Medulla oblongata (tissue), 1 donor: ENCODE data around the gene SIX5.
"Not testable (repeated sequence)": the region's sequence is repeated elsewhere in the genome, so short reads cannot be mapped to it uniquely, and the experiment has no call there.

Source experiments
- DNase-seq: peaks from one replicate; pipeline ENCODE4 v3.0.0-alpha.2; 2015; ENCODE audit errors: extremely low spot score

Gene SIX5

GRCh38 chr19:45754323-45754722 lies 14.7 kb downstream of the SIX5 start:
- no peak for DNase-seq

- no peak for DNase-seq
These were observed 15.5 kb downstream of the SIX5 start for GRCh38 chr19:45753548-45753947.

GRCh38 chr19:45752639-45753038 lies 16.4 kb downstream of the SIX5 start:
- DNase-seq: no peak

GRCh38 chr19:45751483-45751882 lies 17.6 kb downstream of the SIX5 start:
- DNase-seq: not testable (repeated sequence)

- DNase-seq: no peak
These were observed 21.5 kb downstream of the SIX5 start for GRCh38 chr19:45747513-45747912.

GRCh38 chr19:45746866-45747265 lies 22.2 kb downstream of the SIX5 start:
- no peak for DNase-seq

GRCh38 chr19:45745606-45746005 lies 23.4 kb downstream of the SIX5 start:
- DNase-seq: no peak

- no peak for DNase-seq
These were observed 26.1 kb downstream of the SIX5 start for GRCh38 chr19:45742969-45743368.

- no peak for DNase-seq
These were observed 29.3 kb downstream of the SIX5 start for GRCh38 chr19:45739498-45740439.

- DNase-seq: no peak
These were observed 35.8 kb downstream of the SIX5 start, which contains the start of gene MEIOSIN for GRCh38 chr19:45733160-45733810. Gene MEIOSIN, plus strand, starts transcription at chr19:45733439. Its CDS starts 1,938 bp downstream, at chr19:45735377.

- DNase-seq: peak; percentile 99
These were observed 38.4 kb downstream of the SIX5 start, which contains the start of gene FBXO46 for GRCh38 chr19:45730368-45731288. Gene FBXO46, minus strand, starts transcription at chr19:45730896. Its CDS starts 17,401 bp downstream, at chr19:45713495.

GRCh38 chr19:45729800-45730290 lies 39.2 kb downstream of the SIX5 start:
- no peak for DNase-seq

- DNase-seq: not testable (repeated sequence)
These were observed 40.4 kb downstream of the SIX5 start for GRCh38 chr19:45728683-45729082.

- DNase-seq: not testable (repeated sequence)
These were observed 49.0 kb downstream of the SIX5 start for GRCh38 chr19:45720065-45720464.

- DNase-seq: peak; percentile 18
These were observed 50.9 kb downstream of the SIX5 start for GRCh38 chr19:45717983-45718650.

- DNase-seq: peak; percentile 99
These were observed 51.7 kb downstream of the SIX5 start for GRCh38 chr19:45717131-45717982.

- no peak for DNase-seq
These were observed 52.5 kb downstream of the SIX5 start for GRCh38 chr19:45716359-45717130.

- DNase-seq: no peak
These were observed 53.9 kb downstream of the SIX5 start for GRCh38 chr19:45715139-45715538.
